GM21447 (cell line): Measurements from ENCODE around the gene GRWD1.

ENCODE experiments used
- ATAC-seq: cut with Tn5 transposase; IDR thresholded peaks from one replicate; pipeline ENCODE4 v1.9.1; 2021; ENCODE audit not compliant: unreplicated experiment

GRWD1 gene

GRCh38 chr19:48421548-48421947 is 24.2 kb upstream of the GRWD1 start:
- no peak for ATAC-seq

- no peak for ATAC-seq
Observed at GRCh38 chr19:48424694-48425219, 21.0 kb upstream of the GRWD1 start.

- ATAC-seq, result no peak
Observed at GRCh38 chr19:48428670-48429069, 17.1 kb upstream of the GRWD1 start.

GRCh38 chr19:48433337-48433736 is 12.4 kb upstream of the GRWD1 start:
- no peak for ATAC-seq

GRCh38 chr19:48436586-48436985 is 9.2 kb upstream of the GRWD1 start:
- ATAC-seq, result no peak

GRCh38 chr19:48441360-48442050 is 4.3 kb upstream of the GRWD1 start:
- ATAC-seq, result no peak

GRCh38 chr19:48442116-48443035 is 3.4 kb upstream of the GRWD1 start:
- ATAC-seq, result no peak

- ATAC-seq, result no peak
Observed at GRCh38 chr19:48443256-48443655, 2.5 kb upstream of the GRWD1 start.

- no peak for ATAC-seq
Observed at GRCh38 chr19:48443731-48444128, 2.1 kb upstream of the GRWD1 start.

GRCh38 chr19:48444129-48444935 is 1.5 kb upstream of the GRWD1 start:
- no peak for ATAC-seq

GRCh38 chr19:48444936-48445200 is 915 bp upstream of the GRWD1 start:
- ATAC-seq, result no peak

GRCh38 chr19:48445256-48445605 is 552 bp upstream of the GRWD1 start:
- ATAC-seq, result peak; percentile 33

GRCh38 chr19:48446579-48446978 is 796 bp downstream of the GRWD1 start:
- ATAC-seq, result no peak

GRCh38 chr19:48448563-48448962 is 2.8 kb downstream of the GRWD1 start:
- no peak for ATAC-seq

GRCh38 chr19:48450441-48450840 is 4.7 kb downstream of the GRWD1 start:
- ATAC-seq, result no peak

GRCh38 chr19:48450863-48451262 is 5.1 kb downstream of the GRWD1 start:
- no peak for ATAC-seq

GRCh38 chr19:48451624-48452023 is 5.8 kb downstream of the GRWD1 start:
- no peak for ATAC-seq

- no peak for ATAC-seq
Observed at GRCh38 chr19:48452289-48453190, 6.8 kb downstream of the GRWD1 start.

GRCh38 chr19:48454150-48454730 is 8.5 kb downstream of the GRWD1 start:
- ATAC-seq, result no peak
